K562 treated with DMSO at 1 percent for 48 hours (cell line): ENCODE data around the gene RTRAF. TPM values are rescaled to one million over a fixed set of nuclear protein-coding genes. Genes with fewer than 3 reads are reported as not detected.

ENCODE experiments used
- total RNA-seq: library from RNA; unstranded; fragments of 300-600 nt; gene quantifications from 2 replicates; pipeline ENCODE4 v1.2.3, GENCODE V29; 2022; ENCODE audit warnings: low replicate concordance; ENCODE audit errors: extremely low read depth

Gene RTRAF
- total RNA-seq: not detected in 2 replicates

GRCh38 chr14:51989293-51990234 lies at the start of gene RTRAF:
TSS of gene RTRAF (plus strand) at chr14:51989546. CDS start at chr14:51989640, 94 bp downstream.

Other genes with a start within 250 kb of the RTRAF start
- gene GNG2, start 128.9 kb upstream of the RTRAF start, total RNA-seq: not detected in 2 replicates
- gene NID2, start 79.5 kb downstream of the RTRAF start, total RNA-seq: not detected in 2 replicates